Suppressor macrophage treated with lipopolysaccharide for 4 hours (primary cell): ENCODE data around the gene CLCA1.

Experiments used
- DNase-seq: peaks from one replicate; pipeline ENCODE4 v3.0.0-alpha.2; 2020

The CLCA1 gene, protein sequence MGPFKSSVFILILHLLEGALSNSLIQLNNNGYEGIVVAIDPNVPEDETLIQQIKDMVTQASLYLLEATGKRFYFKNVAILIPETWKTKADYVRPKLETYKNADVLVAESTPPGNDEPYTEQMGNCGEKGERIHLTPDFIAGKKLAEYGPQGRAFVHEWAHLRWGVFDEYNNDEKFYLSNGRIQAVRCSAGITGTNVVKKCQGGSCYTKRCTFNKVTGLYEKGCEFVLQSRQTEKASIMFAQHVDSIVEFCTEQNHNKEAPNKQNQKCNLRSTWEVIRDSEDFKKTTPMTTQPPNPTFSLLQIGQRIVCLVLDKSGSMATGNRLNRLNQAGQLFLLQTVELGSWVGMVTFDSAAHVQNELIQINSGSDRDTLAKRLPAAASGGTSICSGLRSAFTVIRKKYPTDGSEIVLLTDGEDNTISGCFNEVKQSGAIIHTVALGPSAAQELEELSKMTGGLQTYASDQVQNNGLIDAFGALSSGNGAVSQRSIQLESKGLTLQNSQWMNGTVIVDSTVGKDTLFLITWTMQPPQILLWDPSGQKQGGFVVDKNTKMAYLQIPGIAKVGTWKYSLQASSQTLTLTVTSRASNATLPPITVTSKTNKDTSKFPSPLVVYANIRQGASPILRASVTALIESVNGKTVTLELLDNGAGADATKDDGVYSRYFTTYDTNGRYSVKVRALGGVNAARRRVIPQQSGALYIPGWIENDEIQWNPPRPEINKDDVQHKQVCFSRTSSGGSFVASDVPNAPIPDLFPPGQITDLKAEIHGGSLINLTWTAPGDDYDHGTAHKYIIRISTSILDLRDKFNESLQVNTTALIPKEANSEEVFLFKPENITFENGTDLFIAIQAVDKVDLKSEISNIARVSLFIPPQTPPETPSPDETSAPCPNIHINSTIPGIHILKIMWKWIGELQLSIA

DNA sequence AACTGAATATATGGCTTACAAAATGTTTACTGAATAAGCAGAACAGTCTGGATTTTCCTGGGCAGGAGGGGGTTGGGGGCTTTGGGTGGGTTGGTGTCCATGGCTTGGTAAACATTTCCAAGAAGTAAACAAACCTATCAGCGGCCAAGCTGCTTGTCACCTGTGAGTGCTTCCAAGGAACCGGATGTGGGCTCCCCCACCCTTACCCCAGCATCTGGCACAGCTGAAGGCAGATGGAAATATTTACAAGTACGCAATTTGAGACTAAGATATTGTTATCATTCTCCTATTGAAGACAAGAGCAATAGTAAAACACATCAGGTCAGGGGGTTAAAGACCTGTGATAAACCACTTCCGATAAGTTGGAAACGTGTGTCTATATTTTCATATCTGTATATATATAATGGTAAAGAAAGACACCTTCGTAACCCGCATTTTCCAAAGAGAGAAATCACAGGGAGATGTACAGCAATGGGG, at the start of gene CLCA1:
Gene CLCA1 (plus strand): TSS at position 427 of the 477 bp plus-strand sequence. CDS start 45 bp downstream, at position 472.
- DNase-seq, result no peak

- DNase-seq, result peak; percentile 54
Observed at GRCh38 chr1:86419277-86419903, 49.3 kb upstream of the CLCA1 start.

DNA sequence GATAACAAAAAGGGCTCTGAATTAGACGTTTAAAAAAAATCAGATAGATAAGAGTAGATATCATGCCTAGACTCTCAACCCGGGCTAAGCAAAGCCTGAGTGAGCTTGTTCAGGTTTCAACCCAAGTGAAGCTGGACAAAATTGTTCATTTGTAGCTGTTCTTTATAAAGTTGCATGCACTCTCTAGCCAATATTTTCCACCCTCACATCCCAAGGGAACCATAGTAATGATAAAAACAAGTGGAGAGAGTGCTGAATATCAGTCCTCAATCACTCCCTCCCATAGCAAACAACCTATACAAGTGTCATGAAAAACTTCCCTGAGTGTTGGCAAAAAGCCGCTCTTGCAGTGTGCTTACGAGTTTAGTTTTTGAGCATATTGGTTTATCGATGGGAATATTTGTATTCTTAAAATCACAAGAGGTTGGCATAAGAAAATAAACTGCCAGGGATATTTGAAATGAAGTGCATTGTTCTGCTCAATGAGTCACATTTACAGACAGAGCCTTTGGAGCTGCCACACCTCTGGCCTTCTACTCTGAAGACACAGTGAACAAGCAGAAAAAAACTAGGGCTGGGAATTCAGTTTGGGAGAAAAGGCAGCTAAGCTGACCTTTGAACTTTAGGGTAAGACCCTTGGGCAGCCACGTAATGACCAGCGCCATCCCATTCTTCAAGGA, 47.0 kb upstream of the CLCA1 start:
- DNase-seq, result no peak

DNA sequence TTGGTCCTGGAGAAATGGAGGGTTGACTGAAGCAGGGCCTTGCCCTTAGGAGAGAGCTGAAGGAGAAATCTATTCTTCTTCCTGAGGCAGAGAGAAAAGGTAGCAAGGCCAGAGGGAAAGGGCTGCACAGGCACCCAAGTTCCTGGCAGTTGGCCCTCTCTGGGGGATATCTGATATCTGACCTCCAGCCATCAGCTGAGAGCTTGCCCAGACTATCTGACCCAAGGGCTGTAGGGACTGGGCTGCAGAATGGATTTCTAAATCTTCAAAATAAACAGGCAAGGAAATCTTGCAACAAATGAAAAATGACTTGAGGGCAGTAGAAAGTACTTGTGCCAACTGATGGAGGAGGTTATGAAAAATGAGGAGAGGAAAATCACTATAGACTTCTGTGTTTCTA, 45.3 kb upstream of the CLCA1 start:
- DNase-seq, result no peak

- DNase-seq, result no peak
Observed at GRCh38 chr1:86423873-86424272, 44.9 kb upstream of the CLCA1 start, which contains the start of gene CLCA2. TSS of gene CLCA2 (plus strand) at chr1:86424171. CDS start at chr1:86424248, 77 bp downstream.

- DNase-seq, result peak; percentile 38
Observed at GRCh38 chr1:86429122-86429725, 39.5 kb upstream of the CLCA1 start.

DNA sequence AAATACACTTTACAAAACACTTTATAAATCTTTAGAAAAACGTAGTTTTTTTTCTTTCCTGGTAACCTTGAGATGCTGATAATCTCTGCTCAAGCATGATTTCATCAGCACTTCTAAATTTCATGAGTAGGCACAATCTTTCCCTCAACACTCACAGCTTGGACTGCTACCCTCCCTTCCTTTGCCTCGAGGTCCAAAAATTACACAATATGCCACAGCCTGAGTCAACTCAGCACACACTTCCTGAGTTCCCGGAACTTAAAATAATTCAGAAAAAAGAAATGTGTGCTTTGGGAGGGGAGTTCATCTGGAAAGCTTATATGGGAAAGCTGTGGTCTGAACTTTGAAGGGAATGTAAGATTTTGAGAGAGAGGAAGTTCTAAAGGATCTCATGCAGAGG, 38.9 kb upstream of the CLCA1 start:
- DNase-seq, result peak; percentile 95

DNA sequence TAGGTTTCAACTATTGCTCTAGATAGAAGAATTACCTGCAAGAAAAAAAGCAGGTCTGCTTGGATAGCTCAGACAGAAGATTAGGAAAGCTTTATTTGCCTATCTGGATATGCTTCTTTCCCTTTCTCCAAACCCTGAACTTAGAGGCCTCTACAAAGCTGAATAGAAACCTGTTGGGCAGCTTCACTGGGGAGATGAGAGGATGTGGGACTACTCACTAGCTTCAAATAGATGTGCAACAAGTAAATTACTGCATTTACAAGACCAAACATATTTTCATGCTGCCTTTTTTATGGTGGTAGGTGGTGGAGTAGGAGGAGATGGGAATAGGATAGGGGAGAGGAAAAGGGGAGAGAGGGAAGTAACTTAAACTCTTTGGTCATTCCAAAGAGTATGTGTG, 38.4 kb upstream of the CLCA1 start:
- peak; percentile 39 for DNase-seq

DNA sequence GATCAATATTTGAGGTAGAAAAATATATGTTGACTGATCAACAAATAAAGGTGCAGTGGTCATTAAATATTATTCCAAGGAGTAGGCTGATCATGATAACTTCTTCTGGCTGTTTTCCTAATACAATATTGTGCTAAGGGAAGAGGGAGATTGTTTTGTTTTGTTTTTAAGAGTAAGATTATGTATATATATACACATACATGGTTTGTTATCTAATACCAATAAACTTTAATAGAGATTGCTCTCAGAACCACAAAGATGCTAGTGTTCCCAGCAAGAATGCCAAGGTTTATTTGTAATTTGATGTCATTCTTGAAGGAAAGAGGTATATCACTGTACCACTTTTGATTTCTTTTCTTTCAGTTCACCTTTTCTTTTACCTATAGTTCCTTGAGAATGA, 34.7 kb upstream of the CLCA1 start:
- no peak for DNase-seq

- DNase-seq, result no peak
Observed at GRCh38 chr1:86435327-86435726, 33.4 kb upstream of the CLCA1 start.

DNA sequence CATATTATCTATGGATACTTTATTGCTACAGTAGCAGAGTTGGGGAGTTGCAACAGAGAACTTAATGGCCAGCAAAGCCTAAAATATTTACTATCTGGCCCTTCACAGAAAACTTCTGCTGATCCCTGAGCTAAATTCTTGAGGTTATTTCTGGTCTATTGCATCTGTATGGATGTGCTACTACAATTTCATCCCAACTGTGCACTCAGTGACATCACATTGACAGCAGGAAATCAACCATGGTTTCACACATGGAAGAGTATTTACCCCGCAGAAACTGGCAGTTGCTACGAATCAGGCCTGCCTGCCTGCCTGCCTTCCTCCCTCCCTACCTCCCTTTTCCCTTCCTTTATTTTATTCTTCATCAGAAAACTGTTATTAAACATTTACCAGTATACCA, 32.7 kb upstream of the CLCA1 start:
- no peak for DNase-seq

DNA sequence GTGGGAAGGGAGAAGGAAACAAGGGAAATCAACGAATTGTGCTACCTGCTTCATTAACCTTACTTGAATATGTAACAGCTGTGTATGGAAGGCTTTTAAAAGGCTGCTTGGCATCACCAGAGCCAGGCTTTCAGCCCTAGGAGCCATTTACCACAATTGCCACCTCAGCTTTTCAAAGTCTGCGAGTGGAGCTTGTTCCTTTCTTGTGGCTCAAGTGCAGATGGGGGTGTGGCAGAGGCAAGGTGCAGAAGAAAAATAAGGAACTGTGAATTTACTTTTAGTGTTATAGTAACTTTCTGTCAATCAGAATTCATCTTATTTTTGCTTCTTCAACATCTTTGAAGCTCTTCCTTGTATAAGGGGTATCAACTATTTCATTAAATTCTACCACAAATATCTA, 27.1 kb upstream of the CLCA1 start:
- no peak for DNase-seq

GRCh38 chr1:86441997-86442396, 26.7 kb upstream of the CLCA1 start:
- no peak for DNase-seq

DNA sequence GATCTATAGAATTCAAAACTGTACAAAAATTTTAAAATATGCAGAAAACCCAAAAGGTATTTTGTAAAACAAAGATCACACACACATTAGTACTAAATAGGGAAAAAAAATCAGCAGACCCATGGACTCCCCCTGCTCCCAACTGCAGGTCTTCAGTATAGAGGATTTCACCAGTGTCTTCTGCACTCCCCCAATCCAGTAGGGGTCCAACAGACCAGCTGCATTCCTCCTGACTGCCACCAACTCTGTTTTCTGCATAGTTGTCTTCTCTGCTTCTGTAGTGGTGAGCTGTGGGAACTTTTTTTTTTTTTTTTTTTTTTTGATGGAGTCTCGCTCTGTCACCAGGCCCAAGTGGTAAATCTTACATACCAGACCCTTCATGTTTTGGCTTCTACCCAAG, 22.8 kb upstream of the CLCA1 start:
- no peak for DNase-seq

DNA sequence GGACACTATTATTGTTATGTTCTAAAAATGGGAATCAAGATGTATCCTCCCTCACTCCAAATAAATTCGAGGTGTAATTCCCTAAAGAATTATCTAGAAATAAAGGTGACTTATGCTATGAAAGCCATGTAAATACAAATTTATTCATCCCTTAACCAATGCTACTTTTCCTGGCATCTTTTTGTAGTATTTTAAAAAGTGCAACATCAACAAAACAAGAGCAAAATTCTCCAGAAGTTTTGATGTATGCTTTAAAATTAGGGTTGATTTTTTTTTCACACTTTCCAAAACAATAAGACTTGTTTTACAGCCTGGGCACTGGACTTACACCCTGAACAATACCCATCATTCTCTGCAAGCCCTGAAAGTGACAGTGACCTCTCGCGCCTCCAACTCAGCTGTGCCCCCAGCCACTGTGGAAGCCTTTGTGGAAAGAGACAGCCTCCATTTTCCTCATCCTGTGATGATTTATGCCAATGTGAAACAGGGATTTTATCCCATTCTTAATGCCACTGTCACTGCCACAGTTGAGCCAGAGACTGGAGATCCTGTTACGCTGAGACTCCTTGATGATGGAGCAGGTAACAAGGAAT, 21.4 kb upstream of the CLCA1 start:
- no peak for DNase-seq

DNA sequence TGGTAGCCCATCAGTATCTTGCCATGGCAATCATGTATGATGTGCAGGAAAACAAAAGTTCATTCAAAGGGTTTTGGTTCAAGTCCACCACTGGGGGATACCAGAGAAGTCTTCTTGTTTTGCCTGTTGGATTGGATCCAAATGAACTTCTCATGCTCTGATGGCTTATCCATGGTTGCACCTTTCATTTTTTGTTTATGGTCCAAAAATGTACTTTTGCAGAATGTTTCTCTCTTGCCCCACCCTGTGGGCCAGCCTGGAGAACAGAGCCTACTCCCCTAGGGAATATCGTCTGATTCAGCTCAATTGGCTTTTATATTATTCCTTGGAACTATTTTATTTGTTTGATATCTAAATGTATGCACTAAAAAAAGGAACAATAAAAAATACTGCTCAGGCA, 20.1 kb upstream of the CLCA1 start:
- no peak for DNase-seq

GRCh38 chr1:86449103-86449502, 19.6 kb upstream of the CLCA1 start:
- no peak for DNase-seq

GRCh38 chr1:86450847-86451246, 17.9 kb upstream of the CLCA1 start:
- DNase-seq, result no peak

DNA sequence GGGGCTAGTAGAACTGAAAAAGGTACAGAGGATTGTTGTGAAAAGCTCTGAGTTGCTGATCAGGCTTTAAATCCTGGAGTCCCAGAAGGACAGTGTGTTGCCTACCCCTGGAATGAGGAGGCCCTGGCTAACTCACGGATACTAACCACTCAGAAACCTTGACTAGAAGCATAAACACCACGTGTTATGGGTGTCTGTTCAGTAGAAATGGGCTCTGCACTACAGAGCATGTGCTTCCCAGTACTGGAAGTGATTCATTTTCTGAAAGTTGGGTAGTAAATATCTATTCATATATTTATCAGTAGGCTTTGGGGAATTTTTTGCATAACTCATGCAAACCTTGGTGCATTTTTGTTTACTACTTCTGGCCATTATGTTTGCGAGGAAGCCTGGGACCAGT, 15.1 kb upstream of the CLCA1 start:
- DNase-seq, result no peak

DNA sequence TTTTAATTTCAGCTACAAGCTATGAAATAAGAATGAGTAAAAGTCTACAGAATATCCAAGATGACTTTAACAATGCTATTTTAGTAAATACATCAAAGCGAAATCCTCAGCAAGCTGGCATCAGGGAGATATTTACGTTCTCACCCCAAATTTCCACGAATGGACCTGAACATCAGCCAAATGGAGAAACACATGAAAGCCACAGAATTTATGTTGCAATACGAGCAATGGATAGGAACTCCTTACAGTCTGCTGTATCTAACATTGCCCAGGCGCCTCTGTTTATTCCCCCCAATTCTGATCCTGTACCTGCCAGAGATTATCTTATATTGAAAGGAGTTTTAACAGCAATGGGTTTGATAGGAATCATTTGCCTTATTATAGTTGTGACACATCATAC, 13.7 kb upstream of the CLCA1 start:
- no peak for DNase-seq

DNA sequence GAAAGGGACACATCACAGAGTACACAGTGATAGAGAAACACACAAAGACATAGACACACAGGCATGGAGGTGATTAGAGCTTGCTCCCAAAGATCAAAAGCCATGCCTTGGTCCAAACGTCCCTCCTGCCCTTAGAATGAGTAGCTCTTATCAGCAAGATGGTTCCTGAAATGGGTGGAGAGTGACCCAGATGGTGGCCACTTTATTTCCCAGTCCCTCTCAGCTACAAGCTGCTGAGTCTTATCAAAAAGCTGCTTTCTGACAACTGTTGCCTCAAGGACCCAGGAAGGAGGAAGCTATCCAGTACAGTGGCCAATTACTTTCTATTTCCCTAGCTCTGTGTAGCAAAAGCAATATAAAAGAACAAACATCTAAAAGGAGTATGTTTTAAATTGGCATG, 7.7 kb upstream of the CLCA1 start:
- no peak for DNase-seq

GRCh38 chr1:86461482-86461881, 7.2 kb upstream of the CLCA1 start:
- no peak for DNase-seq
